ENCODE data around the gene FANCD2OS. TPM values are rescaled to one million over a fixed set of nuclear protein-coding genes. Genes with fewer than 3 reads are reported as not detected.

FANCD2OS gene
- total RNA-seq, 1 experiment from 2014 or later, result not detected

DNA sequence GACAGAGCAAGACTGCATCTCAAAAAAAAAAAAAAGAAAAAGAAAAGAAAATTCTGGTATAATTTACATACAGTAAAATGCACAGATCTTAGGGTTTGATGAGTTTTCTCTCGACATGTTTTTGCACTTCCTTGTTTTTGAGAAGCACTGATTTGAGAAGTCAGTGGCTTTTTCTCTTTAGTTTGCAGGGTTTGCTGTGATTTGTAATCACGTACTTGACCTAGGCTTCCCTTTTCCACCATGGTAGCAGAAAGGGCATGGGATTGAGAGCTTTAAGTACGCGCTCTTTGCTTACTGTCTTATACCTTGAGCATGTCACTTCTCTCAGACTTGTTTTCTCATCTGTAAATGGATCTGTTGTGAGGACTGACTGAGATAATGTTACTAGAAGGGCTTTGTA is 37.6 kb upstream of the FANCD2OS start:
- intact Hi-C loops (cut with micrococcal nuclease; ENCODE audit: unreplicated experiment), result no loop called here
- peaks cover 31% of the 10 kb centered on the region for H3K36me3 ChIP-seq (ENCODE audit: low read depth)

DNA sequence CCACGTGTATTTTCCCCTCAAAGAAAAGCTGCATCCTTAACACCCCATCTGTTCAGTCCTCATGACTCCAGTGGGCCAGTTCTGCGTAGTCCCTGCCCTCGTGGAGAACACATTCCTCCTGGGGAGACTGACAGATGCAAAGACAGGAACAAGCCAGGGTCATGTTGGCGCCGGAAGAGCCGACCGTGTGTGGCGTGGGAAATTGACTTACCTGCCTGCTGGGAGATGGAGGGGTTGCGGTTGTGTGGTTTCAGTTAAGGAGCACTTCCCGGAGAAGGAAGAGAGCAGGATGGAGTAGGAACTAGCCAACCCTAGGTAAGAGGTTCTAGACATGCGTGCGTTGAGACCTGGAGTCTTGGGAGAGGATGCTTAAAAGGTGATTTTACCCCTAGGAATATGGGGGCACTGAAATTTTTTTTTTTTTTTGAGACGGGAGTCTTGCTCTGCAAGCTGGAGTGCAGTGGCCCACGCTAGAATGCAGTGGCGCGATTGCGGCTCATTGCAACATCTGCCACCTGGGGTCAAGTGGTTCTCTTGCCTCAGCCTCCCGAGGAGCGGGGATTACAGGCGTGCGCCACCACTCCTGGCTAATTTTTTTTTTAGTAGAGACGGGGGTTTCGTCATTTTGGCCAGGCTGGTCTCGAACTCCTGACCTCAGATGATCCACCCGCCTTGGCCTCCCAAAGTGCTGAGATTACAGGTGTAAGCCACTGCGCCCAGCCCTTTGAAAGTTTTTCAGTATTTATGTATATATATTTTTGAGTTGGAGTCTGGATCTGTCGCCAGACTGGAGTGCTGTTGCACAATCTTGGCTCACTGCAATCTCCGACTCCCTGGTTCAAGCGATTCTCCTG is 34.9 kb upstream of the FANCD2OS start:
- Histone ChIP-seq H4K20me1 (ENCODE audit: insufficient read depth) (peaks cover 44% of the 10 kb centered on the region), H3K4me3 (peak overlapping the region; percentile 100), H2AFZ (peak overlapping the region; percentile 63; the same call in 1 of the 2 replicates), H3K27ac (peak overlapping the region; percentile 47), H3K79me2 (ENCODE audit: low read depth) (peaks cover 64% of the 10 kb centered on the region), H3F3A (ENCODE audit: insufficient read depth, low read depth) (peaks cover 20% of the 10 kb centered on the region), H3K36me3 (ENCODE audit: low read depth) (peaks cover 9% of the 10 kb centered on the region; the same call in 1 of the 2 replicates), H3K4me1 (replicated peaks; ENCODE audit: insufficient read depth) (peaks cover 27% of the 10 kb centered on the region), H3K27me3 (ENCODE audit: insufficient read depth, low read depth) (no peaks in the 10 kb centered on the region), H3K9me3 (ENCODE audit: insufficient read depth, low read depth) (no peaks in the 10 kb centered on the region), H3K9me2 (ENCODE audit: insufficient read depth) (no peaks in the 10 kb centered on the region), H3K4me2 (peak overlapping the region; percentile 99)
- CTCF ChIA-PET, result interaction anchor here (0.6 kb wide), 3 partner anchors 28 to 80 kb away, joined by 4 to 5 read pairs (median 5); no protein-coding TSS in a partner anchor
- peak in 1 of 2 experiments; percentile 43 for DNase-seq
- no TSS peak for BruUV-seq (replicated peaks)
- POLR2A ChIA-PET (ENCODE audit: unreplicated experiment), result no interaction called here
- intact Hi-C loops (cut with micrococcal nuclease; ENCODE audit: unreplicated experiment), result loop anchor here (2.0 kb wide), 1 partner anchor 82 kb away; no protein-coding TSS in a partner anchor
- TF ChIP-seq, protein P1, sequence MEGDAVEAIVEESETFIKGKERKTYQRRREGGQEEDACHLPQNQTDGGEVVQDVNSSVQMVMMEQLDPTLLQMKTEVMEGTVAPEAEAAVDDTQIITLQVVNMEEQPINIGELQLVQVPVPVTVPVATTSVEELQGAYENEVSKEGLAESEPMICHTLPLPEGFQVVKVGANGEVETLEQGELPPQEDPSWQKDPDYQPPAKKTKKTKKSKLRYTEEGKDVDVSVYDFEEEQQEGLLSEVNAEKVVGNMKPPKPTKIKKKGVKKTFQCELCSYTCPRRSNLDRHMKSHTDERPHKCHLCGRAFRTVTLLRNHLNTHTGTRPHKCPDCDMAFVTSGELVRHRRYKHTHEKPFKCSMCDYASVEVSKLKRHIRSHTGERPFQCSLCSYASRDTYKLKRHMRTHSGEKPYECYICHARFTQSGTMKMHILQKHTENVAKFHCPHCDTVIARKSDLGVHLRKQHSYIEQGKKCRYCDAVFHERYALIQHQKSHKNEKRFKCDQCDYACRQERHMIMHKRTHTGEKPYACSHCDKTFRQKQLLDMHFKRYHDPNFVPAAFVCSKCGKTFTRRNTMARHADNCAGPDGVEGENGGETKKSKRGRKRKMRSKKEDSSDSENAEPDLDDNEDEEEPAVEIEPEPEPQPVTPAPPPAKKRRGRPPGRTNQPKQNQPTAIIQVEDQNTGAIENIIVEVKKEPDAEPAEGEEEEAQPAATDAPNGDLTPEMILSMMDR (conservative IDR thresholded peaks at IDR 0.05), result no peak
- no peak for TF ChIP-seq EZH2 (IDR thresholded peaks at IDR 0.05; ENCODE audit: low read depth)

More for the DNA sequence above, 37.6 kb upstream of the FANCD2OS start:
- ChIA-PET CTCF (no interaction called here), POLR2A (ENCODE audit: unreplicated experiment) (no interaction called here)
- Histone ChIP-seq H3K9me2 (ENCODE audit: insufficient read depth) (no peaks in the 10 kb centered on the region), H3K27me3 (ENCODE audit: insufficient read depth, low read depth) (no peaks in the 10 kb centered on the region), H3K4me1 (replicated peaks; ENCODE audit: insufficient read depth) (peaks cover 27% of the 10 kb centered on the region), H3F3A (ENCODE audit: insufficient read depth, low read depth) (peaks cover 32% of the 10 kb centered on the region), H3K27ac (no peak overlapping the region), H2AFZ (no peak overlapping the region), H4K20me1 (ENCODE audit: insufficient read depth) (peaks cover 67% of the 10 kb centered on the region), H3K9me3 (ENCODE audit: insufficient read depth, low read depth) (no peaks in the 10 kb centered on the region), H3K4me3 (no peak overlapping the region), H3K79me2 (ENCODE audit: low read depth) (peaks cover 75% of the 10 kb centered on the region), H3K4me2 (peak overlapping the region; percentile 34; the same call in 1 of the 2 replicates)
- BruUV-seq (replicated peaks), result no TSS peak
- TF ChIP-seq, protein P1 (conservative IDR thresholded peaks at IDR 0.05), result no peak
- TF ChIP-seq EZH2 (IDR thresholded peaks at IDR 0.05; ENCODE audit: low read depth), result no peak
- DNase-seq, result no peak

DNA sequence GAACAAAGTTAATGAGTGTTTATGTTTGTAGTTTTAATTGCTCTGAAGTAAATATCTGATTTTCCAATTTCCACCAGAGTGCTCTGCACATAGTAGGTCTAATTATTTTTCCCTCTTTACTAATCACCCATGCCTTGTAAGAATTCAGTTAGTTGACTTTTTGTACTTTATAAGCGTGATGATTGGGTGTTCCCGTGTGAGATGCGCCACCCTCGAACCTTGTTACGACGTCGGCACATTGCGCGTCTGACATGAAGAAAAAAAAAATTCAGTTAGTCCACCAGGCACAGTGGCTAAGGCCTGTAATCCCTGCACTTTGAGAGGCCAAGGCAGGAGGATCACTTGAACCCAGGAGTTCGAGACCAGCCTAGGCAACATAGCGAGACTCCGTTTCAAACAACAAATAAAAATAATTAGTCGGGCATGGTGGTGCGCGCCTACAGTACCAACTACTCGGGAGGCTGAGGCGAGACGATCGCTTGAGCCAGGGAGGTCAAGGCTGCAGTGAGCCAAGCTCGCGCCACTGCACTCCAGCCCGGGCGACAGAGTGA is 33.0 kb upstream of the FANCD2OS start:
- peak overlapping the region; percentile 63; the same call in 1 of the 2 replicates for H2AFZ ChIP-seq
- intact Hi-C loops (cut with micrococcal nuclease; ENCODE audit: unreplicated experiment), result no loop called here
- POLR2A ChIA-PET (ENCODE audit: unreplicated experiment), result interaction anchor here (0.6 to 0.9 kb wide), 4 partner anchors 58 to 194 kb away, joined by 3 to 8 read pairs (median 4); partner anchors contain the start of gene TATDN2
- H3F3A ChIP-seq (ENCODE audit: insufficient read depth, low read depth), result peaks cover 23% of the 10 kb centered on the region
- H3K4me2 ChIP-seq, result peak overlapping the region; percentile 99; the same call in 1 of the 2 replicates
- TSS peak; percentile 49 for BruUV-seq (replicated peaks)
- TF ChIP-seq, protein P1 (conservative IDR thresholded peaks at IDR 0.05), result no peak
- DNase-seq, result no peak
- no peaks in the 10 kb centered on the region for H3K9me3 ChIP-seq (ENCODE audit: insufficient read depth, low read depth)
- peaks cover 32% of the 10 kb centered on the region for H3K4me1 ChIP-seq (replicated peaks; ENCODE audit: insufficient read depth)
- CTCF ChIA-PET, result interaction anchor here (0.6 to 0.7 kb wide), 2 partner anchors 10 to 84 kb away, joined by 4 read pairs; no protein-coding TSS in a partner anchor
- no peak overlapping the region for H3K27ac ChIP-seq
- peak overlapping the region; percentile 100; the same call in 1 of the 2 replicates for H3K4me3 ChIP-seq
- H4K20me1 ChIP-seq (ENCODE audit: insufficient read depth), result peaks cover 29% of the 10 kb centered on the region
- no peaks in the 10 kb centered on the region for H3K9me2 ChIP-seq (ENCODE audit: insufficient read depth)
- no peaks in the 10 kb centered on the region for H3K27me3 ChIP-seq (ENCODE audit: insufficient read depth, low read depth)
- H3K79me2 ChIP-seq (ENCODE audit: low read depth), result peaks cover 45% of the 10 kb centered on the region
- 0 out of 2 replicates have a peak, but pooled peaks cover 3% of the 10 kb centered on the region for H3K36me3 ChIP-seq (ENCODE audit: low read depth)

Measured in PC-9 (cell line).